ENCODE data around the gene ONECUT3. TPM values are rescaled to one million over a fixed set of nuclear protein-coding genes. Genes with fewer than 3 reads are reported as not detected.

The ONECUT3 gene
- total RNA-seq, 1 experiment from 2014 or later: not detected

- Histone ChIP-seq H3K9me3 (ENCODE audit: low read depth, low read length, poor library complexity, severe bottlenecking) (no peaks in the 10 kb centered on the region), H3K27ac (ENCODE audit: low read depth, low read length, poor library complexity, severe bottlenecking) (no peak overlapping the region), H3K4me1 (ENCODE audit: insufficient read depth, low read length, poor library complexity, severe bottlenecking) (no peaks in the 10 kb centered on the region), H3K27me3 (replicated peaks; ENCODE audit: insufficient read depth, low read depth, low read length, poor library complexity) (peaks cover 53% of the 10 kb centered on the region), H3K36me3 (ENCODE audit: insufficient read depth, low read length, poor library complexity, severe bottlenecking) (no peaks in the 10 kb centered on the region), H3K4me3 (ENCODE audit: low read depth, low read length, poor library complexity, severe bottlenecking) (no peak overlapping the region)
- ChIA-PET CTCF (no interaction called here), POLR2A (ENCODE audit: low non-redundant PET) (no interaction called here)
- intact Hi-C loops (cut with micrococcal nuclease; ENCODE audit: unreplicated experiment): no loop called here
- TF ChIP-seq CTCF (conservative IDR thresholded peaks at IDR 0.05; ENCODE audit: low read depth, low read length) (no peak), EZH2 (IDR thresholded peaks at IDR 0.05; ENCODE audit: borderline replicate concordance, low read depth, low read length, poor library complexity, severe bottlenecking) (no peak)
- no TSS peak for BruUV-seq (replicated peaks)
- DNase-seq (ENCODE audit: low spot score): no peak
Observed at GRCh38 chr19:1728816-1729567, 24.3 kb upstream of the ONECUT3 start.

- CTCF ChIA-PET: no interaction called here
- intact Hi-C loops (cut with micrococcal nuclease; ENCODE audit: unreplicated experiment): no loop called here
- Histone ChIP-seq H3K4me1 (ENCODE audit: insufficient read depth, low read length, poor library complexity, severe bottlenecking) (no peaks in the 10 kb centered on the region), H3K27me3 (replicated peaks; ENCODE audit: insufficient read depth, low read depth, low read length, poor library complexity) (peaks cover 59% of the 10 kb centered on the region), H3K27ac (ENCODE audit: low read depth, low read length, poor library complexity, severe bottlenecking) (no peak overlapping the region), H3K4me3 (ENCODE audit: low read depth, low read length, poor library complexity, severe bottlenecking) (no peak overlapping the region), H3K9me3 (ENCODE audit: low read depth, low read length, poor library complexity, severe bottlenecking) (no peaks in the 10 kb centered on the region), H3K36me3 (ENCODE audit: insufficient read depth, low read length, poor library complexity, severe bottlenecking) (no peaks in the 10 kb centered on the region)
- no TSS peak for BruUV-seq (replicated peaks)
- DNase-seq (ENCODE audit: low spot score): no peak
- POLR2A ChIA-PET (ENCODE audit: low non-redundant PET): no interaction called here
- TF ChIP-seq EZH2 (IDR thresholded peaks at IDR 0.05; ENCODE audit: borderline replicate concordance, low read depth, low read length, poor library complexity, severe bottlenecking) (no peak), CTCF (conservative IDR thresholded peaks at IDR 0.05; ENCODE audit: low read depth, low read length) (no peak)
Observed at GRCh38 chr19:1729568-1729925, 23.8 kb upstream of the ONECUT3 start.

GRCh38 chr19:1730157-1730556 is 23.1 kb upstream of the ONECUT3 start:
- TF ChIP-seq CTCF (conservative IDR thresholded peaks at IDR 0.05; ENCODE audit: low read depth, low read length) (no peak), EZH2 (IDR thresholded peaks at IDR 0.05; ENCODE audit: borderline replicate concordance, low read depth, low read length, poor library complexity, severe bottlenecking) (no peak)
- Histone ChIP-seq H3K9me3 (ENCODE audit: low read depth, low read length, poor library complexity, severe bottlenecking) (no peaks in the 10 kb centered on the region), H3K4me3 (ENCODE audit: low read depth, low read length, poor library complexity, severe bottlenecking) (no peak overlapping the region), H3K36me3 (ENCODE audit: insufficient read depth, low read length, poor library complexity, severe bottlenecking) (no peaks in the 10 kb centered on the region), H3K4me1 (ENCODE audit: insufficient read depth, low read length, poor library complexity, severe bottlenecking) (no peaks in the 10 kb centered on the region), H3K27me3 (replicated peaks; ENCODE audit: insufficient read depth, low read depth, low read length, poor library complexity) (peaks cover 65% of the 10 kb centered on the region), H3K27ac (ENCODE audit: low read depth, low read length, poor library complexity, severe bottlenecking) (no peak overlapping the region)
- CTCF ChIA-PET: no interaction called here
- BruUV-seq (replicated peaks): no TSS peak
- DNase-seq (ENCODE audit: low spot score): no peak
- intact Hi-C loops (cut with micrococcal nuclease; ENCODE audit: unreplicated experiment): no loop called here
- POLR2A ChIA-PET (ENCODE audit: low non-redundant PET): no interaction called here
